GM18499 (cell line): ENCODE data around the gene ZDHHC1.

ENCODE experiments used
- ATAC-seq: cut with Tn5 transposase; IDR thresholded peaks from one replicate; pipeline ENCODE4 v1.9.1; 2021; ENCODE audit warnings: moderate number of reproducible peaks; ENCODE audit not compliant: insufficient read depth, unreplicated experiment

ZDHHC1 gene

GRCh38 chr16:67415872-67416793 is at the start of gene ZDHHC1:
Gene ZDHHC1, minus strand, starts transcription at chr16:67416477. Its CDS starts 8,702 bp downstream, at chr16:67407775.
- no peak for ATAC-seq

DNA sequence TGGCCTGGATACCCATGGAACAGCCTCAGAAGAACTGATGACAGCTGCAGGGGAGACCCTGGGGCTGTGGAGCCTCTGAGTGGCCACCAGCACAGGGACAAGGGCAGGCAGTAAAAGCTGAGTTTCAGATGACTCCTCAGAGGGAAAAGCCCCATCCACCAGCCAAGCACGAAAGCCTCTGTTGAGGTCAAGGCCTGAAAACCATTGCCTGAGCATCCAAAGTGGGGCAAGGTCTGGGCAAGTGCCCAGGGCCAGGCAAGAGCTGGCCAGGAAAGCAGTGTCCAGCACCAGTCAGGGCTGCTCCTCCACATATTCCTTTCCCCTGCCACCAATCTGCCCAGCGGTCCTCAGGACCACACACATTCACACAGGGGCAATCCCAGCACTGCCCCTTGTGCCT is 48.3 kb upstream of the ZDHHC1 start:
- no peak for ATAC-seq

- ATAC-seq = no peak
Observed at GRCh38 chr16:67463691-67464090, 47.4 kb upstream of the ZDHHC1 start.

- no peak for ATAC-seq
Observed at GRCh38 chr16:67463059-67463458, 46.8 kb upstream of the ZDHHC1 start.

GRCh38 chr16:67462279-67462655 is 46.0 kb upstream of the ZDHHC1 start:
- no peak for ATAC-seq

DNA sequence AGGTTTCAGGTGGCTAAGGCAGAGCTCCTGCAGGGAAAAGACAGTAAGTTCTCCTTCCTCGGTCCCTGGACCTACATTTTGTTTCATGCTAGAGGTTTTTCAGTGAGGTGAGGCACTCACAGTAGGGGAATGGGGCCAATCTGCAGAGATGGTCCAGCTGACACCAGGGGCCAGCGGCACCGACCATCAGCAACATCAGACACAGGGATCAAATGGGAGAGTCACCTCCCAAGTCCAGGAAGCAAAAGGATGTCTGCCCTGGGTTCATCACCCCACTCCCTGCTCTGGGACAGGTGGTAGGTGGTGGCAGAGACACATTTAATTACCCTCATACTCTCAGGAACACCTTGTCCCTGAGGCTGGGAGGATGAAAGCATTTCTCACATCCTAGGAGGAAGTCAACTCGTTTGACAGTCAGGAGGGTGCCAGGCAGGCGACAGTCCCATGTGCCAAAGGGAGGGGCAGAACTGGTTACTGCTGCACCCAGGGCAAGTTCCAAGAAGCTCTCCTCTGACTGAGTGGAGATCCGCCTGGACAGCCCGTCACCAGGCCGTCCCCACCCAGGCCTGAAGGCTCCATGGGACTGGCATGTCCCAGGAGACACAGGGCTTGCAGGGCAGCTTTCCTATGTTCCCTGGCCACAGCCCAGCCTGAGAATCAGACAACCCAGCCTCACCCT is 45.5 kb upstream of the ZDHHC1 start:
- no peak for ATAC-seq

- no peak for ATAC-seq
Observed at GRCh38 chr16:67460961-67461360, 44.7 kb upstream of the ZDHHC1 start.

DNA sequence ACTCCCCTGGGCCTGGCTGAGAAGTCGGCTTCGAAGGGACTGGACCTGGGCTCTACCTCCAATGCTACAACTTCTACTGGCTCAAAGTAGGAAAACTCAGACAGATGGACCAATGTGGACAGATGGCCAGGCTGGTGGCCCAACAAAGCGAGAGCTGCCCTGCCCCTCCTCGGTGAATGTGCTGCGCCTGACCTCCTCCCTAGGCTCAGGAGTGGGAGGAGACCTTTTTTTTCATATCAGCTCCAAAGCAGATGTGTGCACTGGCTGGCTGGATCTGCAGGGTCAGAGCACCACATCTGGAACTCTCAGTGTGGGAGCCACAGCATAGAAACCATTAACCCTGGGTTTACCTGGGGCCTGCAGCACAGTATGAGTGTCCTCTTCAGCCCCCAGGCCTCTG is 43.9 kb upstream of the ZDHHC1 start:
- no peak for ATAC-seq

GRCh38 chr16:67459861-67460150 is 43.5 kb upstream of the ZDHHC1 start:
- no peak for ATAC-seq

GRCh38 chr16:67459066-67459860 is 43.0 kb upstream of the ZDHHC1 start:
- ATAC-seq = no peak

- no peak for ATAC-seq
Observed at GRCh38 chr16:67458121-67458641, 41.9 kb upstream of the ZDHHC1 start.

DNA sequence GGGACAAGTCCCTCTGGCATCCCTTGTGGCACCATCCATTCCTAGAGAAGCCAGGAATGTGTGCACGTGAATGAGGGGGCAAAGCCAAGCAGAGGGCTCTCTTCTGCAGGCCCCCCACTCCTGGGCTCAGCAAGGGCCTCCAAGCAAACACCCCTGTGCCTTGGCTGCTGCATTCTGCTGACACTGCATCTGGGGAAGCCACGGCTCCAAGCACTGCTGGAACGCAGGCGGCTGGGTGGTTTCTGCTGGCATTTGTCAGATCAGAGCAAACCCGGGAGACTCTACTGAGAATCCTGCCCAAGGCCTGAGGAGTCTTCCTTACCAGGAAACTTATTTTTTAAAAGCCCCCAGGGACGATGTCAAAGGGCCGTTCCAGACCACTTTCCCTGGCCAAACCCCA is 41.3 kb upstream of the ZDHHC1 start:
- no peak for ATAC-seq

DNA sequence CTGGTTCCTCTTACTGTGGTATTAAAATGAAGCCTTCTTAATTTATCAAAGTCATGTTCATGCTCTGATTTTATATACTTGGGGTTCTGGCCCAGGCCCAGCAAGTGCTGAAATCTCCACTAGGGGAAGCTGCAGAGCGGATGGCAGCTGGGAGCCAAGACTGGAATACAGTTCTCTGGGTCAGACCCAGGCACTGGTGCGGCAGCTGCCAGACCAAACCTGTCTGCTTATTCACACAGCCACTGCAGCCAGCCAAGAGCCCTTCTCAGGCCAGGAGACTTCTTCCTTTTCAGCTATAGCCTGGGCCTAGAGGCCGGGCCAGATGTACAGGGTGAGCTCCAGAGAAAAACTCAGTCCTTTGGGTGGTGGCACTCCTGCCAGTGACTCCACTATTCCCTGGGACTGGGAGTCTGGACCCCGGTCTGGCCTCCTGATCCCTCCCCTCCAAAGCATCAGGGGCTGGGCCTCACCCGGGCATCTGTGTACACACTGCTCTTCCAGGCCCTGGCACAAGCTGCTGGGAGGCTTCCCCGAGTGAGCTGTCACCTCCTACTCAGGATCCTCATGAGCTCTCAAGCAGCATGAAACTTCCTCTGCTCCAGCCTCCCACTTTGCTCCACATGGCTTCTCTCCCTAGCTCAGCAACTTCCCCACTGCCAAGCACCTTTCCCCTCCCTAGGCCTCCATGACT is 40.3 kb upstream of the ZDHHC1 start:
- ATAC-seq = no peak

DNA sequence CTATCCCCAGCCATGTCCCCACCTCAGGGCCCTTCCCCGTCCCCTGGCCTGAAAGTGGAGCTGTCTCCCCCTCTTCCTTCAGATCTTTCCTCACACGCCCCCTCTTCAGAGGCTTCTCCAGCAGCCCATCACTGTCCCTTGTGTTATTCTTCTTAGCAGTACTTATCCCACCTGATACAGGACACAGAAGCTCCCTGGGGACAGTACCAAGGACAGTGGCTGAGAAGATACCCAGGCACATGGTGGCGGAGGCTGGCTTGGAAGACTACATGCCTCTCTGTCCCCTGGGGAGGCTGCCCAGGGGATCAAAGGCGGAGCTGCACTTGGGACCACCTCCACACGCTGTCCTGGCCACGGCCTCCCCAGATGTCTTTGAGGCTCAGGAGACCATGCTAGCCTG is 38.6 kb upstream of the ZDHHC1 start:
- no peak for ATAC-seq

GRCh38 chr16:67454104-67454503 is 37.8 kb upstream of the ZDHHC1 start:
- ATAC-seq = no peak

DNA sequence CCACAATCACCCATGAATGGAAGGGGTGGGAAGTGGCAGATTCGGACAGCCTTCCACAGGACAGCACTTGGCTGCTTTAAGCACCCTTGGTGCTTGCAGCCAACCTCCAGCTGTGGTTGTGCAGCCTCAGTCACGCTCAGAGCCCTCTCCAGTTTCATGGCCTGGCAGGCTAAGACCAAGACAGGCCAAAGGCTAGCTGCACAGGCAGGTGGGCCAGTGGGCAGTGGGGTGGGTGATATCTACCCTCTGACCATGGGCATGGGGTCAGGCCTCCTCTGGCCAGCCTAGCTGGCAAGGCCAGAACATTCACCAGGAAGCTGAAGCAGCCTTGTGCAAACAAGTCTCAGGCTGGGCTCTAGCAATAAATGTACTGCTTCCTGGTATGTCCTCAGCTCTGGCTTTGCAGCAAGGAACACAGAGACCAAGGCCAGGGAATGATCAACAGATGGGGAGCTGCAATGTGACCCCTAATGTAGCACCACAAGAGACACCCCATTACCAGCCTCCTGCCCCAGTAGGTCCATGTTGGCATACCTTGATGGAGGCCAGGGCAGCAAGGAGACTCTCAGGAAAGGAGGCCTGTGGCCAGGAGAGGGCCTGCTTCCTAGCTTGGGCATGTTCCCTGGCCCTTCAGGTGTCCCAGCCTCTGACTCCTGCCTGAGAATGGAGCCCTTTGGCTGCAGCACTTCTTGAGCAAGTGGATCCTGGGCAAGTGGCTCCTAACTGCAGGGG is 35.6 kb upstream of the ZDHHC1 start:
- no peak for ATAC-seq

GRCh38 chr16:67451061-67451703 is 34.9 kb upstream of the ZDHHC1 start:
- ATAC-seq = no peak

- ATAC-seq = no peak
Observed at GRCh38 chr16:67449739-67450138, 33.5 kb upstream of the ZDHHC1 start.

DNA sequence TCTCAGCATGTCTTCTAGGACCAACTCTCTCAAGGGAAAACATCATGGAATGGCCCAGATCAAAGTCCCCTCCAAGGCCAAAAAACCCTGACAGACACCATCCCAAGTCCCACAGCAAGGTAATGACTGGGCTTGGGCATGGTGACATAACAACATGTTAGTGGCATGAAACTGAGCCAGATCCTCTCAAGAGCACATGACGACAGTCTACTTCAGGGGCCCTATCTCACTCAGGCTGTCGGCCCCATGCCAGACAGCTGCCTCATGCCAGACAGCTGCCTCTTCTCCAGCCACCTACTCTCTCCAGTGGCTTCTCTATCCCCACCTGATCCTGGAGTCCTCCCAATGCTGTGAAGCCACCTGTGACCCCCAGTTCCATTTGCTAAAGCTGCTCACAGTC is 33.1 kb upstream of the ZDHHC1 start:
- ATAC-seq = no peak
